Liver (tissue), 9 donors: ENCODE data around the gene MYO10. TPM values are rescaled to one million over a fixed set of nuclear protein-coding genes. Genes with fewer than 3 reads are reported as not detected.
"Not testable (repeated sequence)": the region's sequence is repeated elsewhere in the genome, so short reads cannot be mapped to it uniquely, and the experiment has no call there.

Experiments
- DNase-seq: peaks from one replicate; pipeline ENCODE4 v3.0.0-alpha.2; 2017; ENCODE audit warnings: low spot score
- H3K27ac ChIP-seq, 2 donors: one replicate each; pipeline ENCODE4 v1.7.0; 2013; ENCODE audit warnings: inconsistent platforms in 2 of 2, low read length in 2 of 2, control low read depth in 1 of 2, low read depth in 1 of 2, mild to moderate bottlenecking in 1 of 2
- H3K27me3 ChIP-seq, 4 donors: one replicate each; pipeline versions ENCODE4 v1.6.1 to v1.7.0; 2013; ENCODE audit warnings: low read length in 3 of 4, inconsistent platforms in 1 of 4, mild to moderate bottlenecking in 1 of 4, moderate library complexity in 1 of 4; ENCODE audit not compliant: control insufficient read depth in 4 of 4, insufficient read depth in 4 of 4
- H3K36me3 ChIP-seq, 4 donors: one replicate each; pipeline versions ENCODE4 v1.6.1 to v1.7.0; 2013; ENCODE audit warnings: low read length in 3 of 4, mild to moderate bottlenecking in 3 of 4, low read depth in 1 of 4, moderate library complexity in 1 of 4; ENCODE audit not compliant: control insufficient read depth in 4 of 4, insufficient read depth in 3 of 4
- H3K4me1 ChIP-seq, 4 donors: one replicate each; pipeline versions ENCODE4 v1.6.1 to v1.7.0; 2013; ENCODE audit warnings: low read length in 3 of 4, mild to moderate bottlenecking in 3 of 4, moderate library complexity in 1 of 4; ENCODE audit not compliant: control insufficient read depth in 4 of 4, insufficient read depth in 4 of 4
- H3K4me3 ChIP-seq, 3 donors: one replicate each; pipeline versions ENCODE4 v1.6.1 to v1.7.0; 2013; ENCODE audit warnings: low read length in 3 of 3, control low read depth in 1 of 3, low read depth in 1 of 3, mild to moderate bottlenecking in 1 of 3
- H3K9ac ChIP-seq, 2 donors: one replicate each; pipeline ENCODE4 v1.7.0; 2013; ENCODE audit warnings: low read length in 2 of 2, mild to moderate bottlenecking in 2 of 2, moderate library complexity in 2 of 2, control low read depth in 1 of 2, low read depth in 1 of 2
- H3K9me3 ChIP-seq, 4 donors: one replicate each; pipeline versions ENCODE4 v1.6.1 to v1.7.0; 2013; ENCODE audit warnings: low read length in 3 of 4; ENCODE audit not compliant: control insufficient read depth in 4 of 4
- FOXA1 ChIP-seq: IDR thresholded peaks from 2 replicates; pipeline ENCODE4 v1.6.1; 2016; ENCODE audit warnings: antibody characterized with exemption
- GABPA ChIP-seq, 2 donors: IDR thresholded peaks in 1 of 2; conservative IDR thresholded peaks in 1 of 2; 2 replicates each; pipeline ENCODE4 v1.6.1; 2016; ENCODE audit warnings: antibody characterized with exemption in 2 of 2, mild to moderate bottlenecking in 1 of 2, moderate library complexity in 1 of 2
- HNF4A ChIP-seq, 2 donors: conservative IDR thresholded peaks; 2 replicates each; pipeline ENCODE4 v1.6.1; 2016; ENCODE audit warnings: antibody characterized with exemption in 2 of 2, mild to moderate bottlenecking in 2 of 2
- HNF4G ChIP-seq: IDR thresholded peaks from 2 replicates; pipeline ENCODE4 v1.6.1; 2016; ENCODE audit warnings: antibody characterized with exemption
- JUND ChIP-seq, 2 donors: IDR thresholded peaks; 2 replicates each; pipeline ENCODE4 v1.6.1; 2016; ENCODE audit warnings: antibody characterized with exemption in 2 of 2
- NR2F2 ChIP-seq: IDR thresholded peaks from 2 replicates; pipeline ENCODE4 v1.6.1; 2016; ENCODE audit warnings: antibody characterized with exemption
- RXRA ChIP-seq, 2 donors: IDR thresholded peaks; 2 replicates each; pipeline ENCODE4 v1.6.1; 2017 to 2018; ENCODE audit warnings: antibody characterized with exemption in 2 of 2, mild to moderate bottlenecking in 1 of 2
- SP1 ChIP-seq: IDR thresholded peaks from 2 replicates; pipeline ENCODE4 v1.6.1; 2018; ENCODE audit warnings: antibody characterized with exemption, mild to moderate bottlenecking
- TAF1 ChIP-seq: conservative IDR thresholded peaks from 2 replicates; pipeline ENCODE4 v1.6.1; 2016; ENCODE audit warnings: antibody characterized with exemption, mild to moderate bottlenecking
- YY1 ChIP-seq: IDR thresholded peaks from 2 replicates; pipeline ENCODE4 v1.6.1; 2016; ENCODE audit warnings: antibody characterized with exemption, mild to moderate bottlenecking
- WGBS: extraction: QIAGEN DNeasy Blood & Tissue Kit; methylation state at CpG from one replicate; pipeline ENCODE4 v1.1.7; 2013; 5-methylcytosine and 5-hydroxymethylcytosine counted together
- polyA plus RNA-seq, 2 donors: library from polyadenylated mRNA; stranded (reverse) in 1 of 2; unstranded in 1 of 2; fragments of 200-250 nt in 1 of 2; fragments of >200 nt in 1 of 2; fragmentation: Nextera tagmentation in 1 of 2; extraction: Ambion mirVana in 1 of 2; gene quantifications; one replicate each; pipeline versions ENCODE4 v1.2.1 to v1.2.3, GENCODE V29; 2013 to 2015
- total RNA-seq, 2 donors: library from RNA; depleted of rRNA; stranded (reverse); fragments of >200 nt; gene quantifications; one replicate each; pipeline ENCODE4 v1.2.3, GENCODE V29; 2014
- TF ChIP-seq, protein P1 (sequence below): IDR thresholded peaks from 2 replicates; pipeline ENCODE4 v1.6.1; 2016; ENCODE audit warnings: antibody characterized with exemption, mild to moderate bottlenecking
- TF ChIP-seq, protein P2 (sequence below): IDR thresholded peaks from 2 replicates; pipeline ENCODE4 v1.6.1; 2016; ENCODE audit warnings: antibody characterized with exemption
- TF ChIP-seq, protein P3 (sequence below): IDR thresholded peaks from 2 replicates; pipeline ENCODE4 v1.6.1; 2016; ENCODE audit warnings: antibody characterized with exemption
- donor health status: healthy.
- donor health status: healthy.
- donor health status: healthy.
- donor health status: healthy.
- donor health status: healthy.

The MYO10 gene
- total and polyA plus RNA-seq, 4 donors: 4.3 to 15.3 (median 7.1) TPM

DNA sequence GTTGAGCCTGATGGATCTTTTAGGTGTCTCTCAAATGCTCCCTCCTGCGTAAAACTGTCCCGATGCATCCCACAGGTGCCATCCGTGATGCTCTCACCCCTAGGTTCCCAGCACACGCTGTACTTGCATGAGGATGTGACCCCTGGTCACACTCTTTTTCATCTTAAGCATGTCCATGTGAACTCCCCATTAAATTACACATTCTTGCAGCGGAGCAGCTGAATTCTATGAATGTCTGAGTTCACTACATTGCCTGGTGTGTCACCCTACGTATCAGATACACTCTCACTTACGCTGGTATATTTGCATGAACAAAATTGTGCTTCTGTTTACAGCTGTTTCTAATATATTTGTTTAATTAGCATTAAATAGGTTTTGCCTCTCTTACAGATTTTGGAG, 214.0 kb downstream of the MYO10 start (continued):
- TF ChIP-seq, protein P1, sequence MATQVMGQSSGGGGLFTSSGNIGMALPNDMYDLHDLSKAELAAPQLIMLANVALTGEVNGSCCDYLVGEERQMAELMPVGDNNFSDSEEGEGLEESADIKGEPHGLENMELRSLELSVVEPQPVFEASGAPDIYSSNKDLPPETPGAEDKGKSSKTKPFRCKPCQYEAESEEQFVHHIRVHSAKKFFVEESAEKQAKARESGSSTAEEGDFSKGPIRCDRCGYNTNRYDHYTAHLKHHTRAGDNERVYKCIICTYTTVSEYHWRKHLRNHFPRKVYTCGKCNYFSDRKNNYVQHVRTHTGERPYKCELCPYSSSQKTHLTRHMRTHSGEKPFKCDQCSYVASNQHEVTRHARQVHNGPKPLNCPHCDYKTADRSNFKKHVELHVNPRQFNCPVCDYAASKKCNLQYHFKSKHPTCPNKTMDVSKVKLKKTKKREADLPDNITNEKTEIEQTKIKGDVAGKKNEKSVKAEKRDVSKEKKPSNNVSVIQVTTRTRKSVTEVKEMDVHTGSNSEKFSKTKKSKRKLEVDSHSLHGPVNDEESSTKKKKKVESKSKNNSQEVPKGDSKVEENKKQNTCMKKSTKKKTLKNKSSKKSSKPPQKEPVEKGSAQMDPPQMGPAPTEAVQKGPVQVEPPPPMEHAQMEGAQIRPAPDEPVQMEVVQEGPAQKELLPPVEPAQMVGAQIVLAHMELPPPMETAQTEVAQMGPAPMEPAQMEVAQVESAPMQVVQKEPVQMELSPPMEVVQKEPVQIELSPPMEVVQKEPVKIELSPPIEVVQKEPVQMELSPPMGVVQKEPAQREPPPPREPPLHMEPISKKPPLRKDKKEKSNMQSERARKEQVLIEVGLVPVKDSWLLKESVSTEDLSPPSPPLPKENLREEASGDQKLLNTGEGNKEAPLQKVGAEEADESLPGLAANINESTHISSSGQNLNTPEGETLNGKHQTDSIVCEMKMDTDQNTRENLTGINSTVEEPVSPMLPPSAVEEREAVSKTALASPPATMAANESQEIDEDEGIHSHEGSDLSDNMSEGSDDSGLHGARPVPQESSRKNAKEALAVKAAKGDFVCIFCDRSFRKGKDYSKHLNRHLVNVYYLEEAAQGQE: no peak
- TF ChIP-seq RXRA (IDR thresholded peaks at IDR 0.05) (no peak), NR2F2 (no peak), GABPA (IDR thresholded peaks at IDR 0.05 in 1 of 2, conservative IDR thresholded peaks at IDR 0.05 in 1 of 2) (no peak), TAF1 (no peak), HNF4A (conservative IDR thresholded peaks at IDR 0.05) (no peak), HNF4G (no peak), YY1 (no peak)
- TF ChIP-seq, protein P2, sequence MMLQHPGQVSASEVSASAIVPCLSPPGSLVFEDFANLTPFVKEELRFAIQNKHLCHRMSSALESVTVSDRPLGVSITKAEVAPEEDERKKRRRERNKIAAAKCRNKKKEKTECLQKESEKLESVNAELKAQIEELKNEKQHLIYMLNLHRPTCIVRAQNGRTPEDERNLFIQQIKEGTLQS: no peak

DNA sequence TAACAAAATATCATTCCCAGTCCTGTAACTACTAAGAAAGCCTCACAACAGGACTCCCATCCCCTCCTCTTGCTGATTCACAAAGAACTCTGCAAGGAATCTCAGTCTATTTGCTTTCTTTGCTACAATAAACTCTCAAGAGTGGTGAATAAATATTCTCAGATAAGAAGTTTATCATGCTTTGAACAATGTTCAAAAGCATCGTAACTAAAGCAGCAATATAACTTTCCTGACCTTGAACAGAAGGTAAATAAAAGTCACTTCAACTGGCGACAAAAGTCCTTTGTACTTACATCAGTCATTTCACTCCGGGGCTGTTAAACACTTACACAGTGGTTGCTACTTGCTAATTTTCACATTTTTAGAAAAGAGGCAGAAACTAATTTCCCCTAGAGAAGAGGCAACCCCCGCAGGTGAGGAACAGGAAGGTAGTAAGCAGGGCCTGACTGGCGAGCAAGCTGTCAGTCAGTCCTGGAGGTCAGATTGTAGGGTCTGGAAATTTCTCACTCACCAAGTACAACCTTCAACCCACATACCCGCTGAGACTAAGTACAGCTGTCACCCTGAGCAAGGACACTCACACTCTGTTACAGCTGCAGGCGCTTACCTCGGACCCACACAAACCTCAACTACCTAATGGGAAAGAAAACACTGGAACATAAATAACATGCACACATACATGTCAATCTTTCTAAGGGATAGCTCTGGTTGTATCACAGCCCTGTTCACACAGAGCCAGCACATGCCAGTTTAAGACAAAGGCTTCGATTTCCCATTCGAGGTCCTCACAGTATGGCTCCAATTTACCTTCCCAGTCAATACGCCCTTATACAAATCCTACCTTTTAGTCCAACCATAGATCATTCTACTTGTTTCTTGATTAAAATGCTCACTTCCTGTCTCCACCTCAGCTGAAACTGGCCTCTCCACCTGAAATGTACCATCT, 214.7 kb downstream of the MYO10 start:
- no peak overlapping the region for H3K9ac ChIP-seq
- no peak for DNase-seq
- no peaks in the 10 kb centered on the region for H3K4me1 ChIP-seq
- TF ChIP-seq JUND (IDR thresholded peaks at IDR 0.05): no peak
- TF ChIP-seq HNF4A (conservative IDR thresholded peaks at IDR 0.05): no peak
- TF ChIP-seq SP1: no peak
- TF ChIP-seq, protein P3, sequence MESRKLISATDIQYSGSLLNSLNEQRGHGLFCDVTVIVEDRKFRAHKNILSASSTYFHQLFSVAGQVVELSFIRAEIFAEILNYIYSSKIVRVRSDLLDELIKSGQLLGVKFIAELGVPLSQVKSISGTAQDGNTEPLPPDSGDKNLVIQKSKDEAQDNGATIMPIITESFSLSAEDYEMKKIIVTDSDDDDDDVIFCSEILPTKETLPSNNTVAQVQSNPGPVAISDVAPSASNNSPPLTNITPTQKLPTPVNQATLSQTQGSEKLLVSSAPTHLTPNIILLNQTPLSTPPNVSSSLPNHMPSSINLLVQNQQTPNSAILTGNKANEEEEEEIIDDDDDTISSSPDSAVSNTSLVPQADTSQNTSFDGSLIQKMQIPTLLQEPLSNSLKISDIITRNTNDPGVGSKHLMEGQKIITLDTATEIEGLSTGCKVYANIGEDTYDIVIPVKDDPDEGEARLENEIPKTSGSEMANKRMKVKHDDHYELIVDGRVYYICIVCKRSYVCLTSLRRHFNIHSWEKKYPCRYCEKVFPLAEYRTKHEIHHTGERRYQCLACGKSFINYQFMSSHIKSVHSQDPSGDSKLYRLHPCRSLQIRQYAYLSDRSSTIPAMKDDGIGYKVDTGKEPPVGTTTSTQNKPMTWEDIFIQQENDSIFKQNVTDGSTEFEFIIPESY: no peak
- no peak for TF ChIP-seq FOXA1
- no peak for TF ChIP-seq HNF4G
- no peak overlapping the region for H3K4me3 ChIP-seq
- no peaks in the 10 kb centered on the region for H3K9me3 ChIP-seq
- H3K27ac ChIP-seq: no peak overlapping the region
- 51% methylated on average over 11 of the region's 11 CpGs for WGBS
- no peaks in the 10 kb centered on the region for H3K36me3 ChIP-seq
- H3K27me3 ChIP-seq: peaks cover 0 to 2% (median 0%) of the 10 kb centered on the region in 4 donors

DNA sequence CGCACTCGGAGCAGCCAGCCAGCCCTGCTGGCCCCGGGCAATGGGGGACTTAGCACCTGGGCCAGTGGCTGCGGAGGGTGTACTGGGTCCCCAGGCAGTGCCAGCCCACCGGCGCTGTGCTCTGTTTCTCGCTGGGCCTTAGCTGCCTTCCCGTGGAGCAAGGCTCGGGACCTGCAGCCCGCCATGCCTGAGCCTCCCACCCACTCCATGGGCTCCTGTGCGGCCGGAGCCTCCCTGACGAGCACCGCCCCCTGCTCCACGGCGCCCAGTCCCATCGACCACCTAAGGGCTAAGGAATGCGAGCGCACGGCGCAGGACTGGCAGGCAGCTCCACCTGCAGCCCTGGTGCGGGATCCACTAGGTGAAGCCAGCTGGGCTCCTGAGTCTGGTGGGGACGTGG, 218.1 kb downstream of the MYO10 start:
- H3K4me3 ChIP-seq, H3K9ac ChIP-seq, H3K9me3 ChIP-seq, DNase-seq, H3K27me3 ChIP-seq, H3K4me1 ChIP-seq, H3K36me3 ChIP-seq, H3K27ac ChIP-seq: not testable (repeated sequence)
- WGBS: 94% methylated on average over 21 of the region's 23 CpGs
